HL-60/S4 (cell line): Measurements from ENCODE around the gene SPEM2.

Experiments used
- in situ Hi-C: fragments of 300-500 bp; cut with MboI; formaldehyde crosslinking; loops from 2 replicates; pipeline ENCODE4 v1.14.3; 2022; ENCODE audit warnings: low sequenced_read_pairs

The SPEM2 gene

DNA sequence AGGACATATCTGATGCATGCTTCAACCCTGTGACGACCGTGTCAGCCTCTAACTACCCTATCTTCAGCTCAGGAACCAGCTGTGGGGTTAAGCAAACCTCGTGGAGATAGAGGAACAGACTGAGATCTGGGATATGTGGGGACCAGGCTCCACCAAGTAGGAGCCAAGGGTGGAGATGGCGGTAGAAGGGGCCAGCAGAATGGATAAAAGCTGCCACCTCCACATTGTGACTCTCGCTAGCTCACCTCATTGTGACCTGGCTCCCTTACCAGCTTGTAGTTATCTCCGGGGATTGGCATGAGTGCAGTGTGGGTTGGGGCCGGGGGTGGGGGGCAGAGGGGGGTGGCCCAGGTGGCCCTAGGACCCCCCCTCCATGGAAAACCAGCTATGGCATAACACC is at the start of gene SPEM2:
TSS of gene SPEM2 (plus strand) at position 301 of the 400 bp plus-strand sequence. CDS start at position 374, 73 bp downstream.
- in situ Hi-C loops = no loop called here

DNA sequence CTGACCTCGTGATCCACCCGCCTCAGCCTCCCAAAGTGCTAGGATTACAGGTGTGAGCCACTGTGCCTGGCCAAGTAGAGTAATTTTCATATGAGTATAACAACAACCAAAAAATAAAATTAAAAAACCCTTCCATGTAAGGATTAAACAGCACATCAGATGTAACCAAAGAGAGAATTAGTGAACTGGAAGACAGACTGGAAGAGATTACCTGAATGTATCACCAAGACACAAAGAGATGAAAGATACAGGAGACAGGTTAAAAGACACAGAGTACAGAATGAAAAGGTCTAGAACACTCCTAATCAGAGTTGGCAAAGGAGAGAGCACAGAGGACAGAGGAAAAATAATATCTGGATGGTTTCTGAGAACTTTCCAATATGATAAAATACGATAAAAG is 46.3 kb upstream of the SPEM2 start:
- in situ Hi-C loops = no loop called here

DNA sequence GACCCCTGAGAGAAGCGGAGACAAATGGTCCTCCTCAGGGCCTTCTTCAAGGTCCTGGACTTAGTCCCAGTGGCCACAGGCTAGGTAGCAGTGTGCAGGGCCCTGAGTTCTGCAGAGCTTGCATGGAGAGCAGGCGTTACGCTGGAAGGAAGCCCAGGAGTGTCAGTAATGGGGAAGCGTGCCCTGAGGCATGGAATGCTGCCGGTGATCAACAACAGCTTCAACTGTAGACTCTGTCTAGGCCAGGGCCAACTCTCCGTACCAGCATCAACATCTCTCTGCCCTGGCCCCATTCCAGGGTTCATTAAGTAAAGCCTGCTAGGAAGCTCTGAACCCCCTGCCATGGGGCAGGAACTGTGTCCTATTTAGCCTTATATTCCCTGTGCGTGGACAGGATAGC is 45.1 kb upstream of the SPEM2 start:
- in situ Hi-C loops = no loop called here

DNA sequence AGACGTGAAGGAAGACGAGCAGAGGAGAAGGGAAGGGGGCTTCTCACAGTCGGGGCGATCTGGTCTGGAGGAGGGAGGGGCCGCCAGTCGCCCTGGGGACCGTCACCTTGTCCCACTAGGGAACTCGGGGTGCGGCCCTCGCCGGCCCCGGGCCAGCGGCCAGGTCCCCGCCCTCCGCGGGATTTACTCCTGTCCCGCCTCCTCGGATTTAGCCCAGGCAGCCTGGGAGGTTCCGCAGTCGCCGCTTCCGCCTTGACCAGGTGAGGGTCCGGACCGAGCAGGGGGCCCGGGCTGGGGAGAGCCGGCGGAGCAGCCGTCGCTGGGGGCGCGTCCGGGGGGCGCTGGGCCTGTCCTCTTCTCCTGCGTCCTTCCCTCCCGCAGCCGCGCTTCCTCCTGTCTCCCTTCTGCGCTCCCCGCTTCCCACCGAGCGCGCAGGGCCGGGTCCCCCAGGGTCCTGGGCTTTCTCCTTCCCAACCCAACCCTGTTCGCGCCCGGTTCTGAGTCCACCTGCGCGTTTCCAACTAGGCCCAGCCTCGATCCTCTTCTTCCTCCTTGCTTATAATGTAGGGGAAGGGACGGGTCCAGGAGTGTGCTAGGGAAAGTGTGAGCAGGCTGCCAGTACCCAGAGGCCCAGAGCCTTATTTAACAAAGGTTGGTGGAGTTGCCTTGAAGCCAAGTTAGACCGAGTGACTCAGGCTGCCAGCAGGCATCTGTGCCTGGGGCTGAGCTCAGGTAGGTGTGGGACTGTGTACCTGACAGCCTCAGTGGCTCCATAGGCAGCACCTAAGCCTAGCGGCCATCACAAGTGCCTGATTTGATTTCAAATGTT is 44.3 kb upstream of the SPEM2 start, which contains the start of gene TNK1:
TSS of gene TNK1 (plus strand) at position 235 of the 829 bp plus-strand sequence. CDS start 1,838 bp downstream, outside the sequence.
- in situ Hi-C loops = no loop called here

DNA sequence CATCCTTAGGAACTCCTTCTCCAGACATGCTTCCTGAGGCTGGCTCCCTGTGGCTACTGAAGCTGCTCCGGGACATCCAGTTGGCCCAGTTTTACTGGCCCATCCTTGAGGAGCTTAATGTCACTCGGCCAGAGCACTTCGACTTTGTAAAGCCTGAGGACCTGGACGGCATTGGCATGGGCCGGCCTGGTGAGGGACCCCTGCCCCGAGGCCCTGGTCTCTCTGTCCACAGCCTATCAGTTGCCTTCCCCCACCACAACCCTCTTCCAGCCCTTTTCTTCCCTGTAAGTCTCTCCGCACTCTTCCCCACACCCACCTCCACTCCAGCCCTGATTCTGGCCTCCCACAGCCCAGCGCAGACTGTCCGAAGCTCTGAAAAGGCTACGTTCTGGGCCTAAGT is 42.5 kb upstream of the SPEM2 start:
- in situ Hi-C loops = no loop called here

DNA sequence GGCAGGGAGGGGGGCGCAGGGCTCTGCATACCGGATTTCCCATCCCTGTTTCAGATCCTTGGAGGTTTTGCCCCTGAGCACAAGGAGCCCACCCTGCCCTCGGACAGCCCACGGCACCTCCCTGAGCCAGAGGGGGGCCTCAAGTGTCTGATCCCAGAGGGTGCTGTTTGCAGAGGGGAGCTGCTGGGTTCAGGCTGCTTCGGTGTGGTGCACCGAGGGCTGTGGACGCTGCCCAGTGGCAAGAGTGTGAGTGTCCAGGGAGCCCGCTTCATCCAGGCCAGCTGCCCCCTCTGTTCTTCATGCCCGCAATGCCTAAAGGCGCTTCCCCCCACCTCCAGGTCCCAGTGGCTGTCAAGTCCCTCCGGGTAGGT is 42.1 kb upstream of the SPEM2 start:
- in situ Hi-C loops = no loop called here

DNA sequence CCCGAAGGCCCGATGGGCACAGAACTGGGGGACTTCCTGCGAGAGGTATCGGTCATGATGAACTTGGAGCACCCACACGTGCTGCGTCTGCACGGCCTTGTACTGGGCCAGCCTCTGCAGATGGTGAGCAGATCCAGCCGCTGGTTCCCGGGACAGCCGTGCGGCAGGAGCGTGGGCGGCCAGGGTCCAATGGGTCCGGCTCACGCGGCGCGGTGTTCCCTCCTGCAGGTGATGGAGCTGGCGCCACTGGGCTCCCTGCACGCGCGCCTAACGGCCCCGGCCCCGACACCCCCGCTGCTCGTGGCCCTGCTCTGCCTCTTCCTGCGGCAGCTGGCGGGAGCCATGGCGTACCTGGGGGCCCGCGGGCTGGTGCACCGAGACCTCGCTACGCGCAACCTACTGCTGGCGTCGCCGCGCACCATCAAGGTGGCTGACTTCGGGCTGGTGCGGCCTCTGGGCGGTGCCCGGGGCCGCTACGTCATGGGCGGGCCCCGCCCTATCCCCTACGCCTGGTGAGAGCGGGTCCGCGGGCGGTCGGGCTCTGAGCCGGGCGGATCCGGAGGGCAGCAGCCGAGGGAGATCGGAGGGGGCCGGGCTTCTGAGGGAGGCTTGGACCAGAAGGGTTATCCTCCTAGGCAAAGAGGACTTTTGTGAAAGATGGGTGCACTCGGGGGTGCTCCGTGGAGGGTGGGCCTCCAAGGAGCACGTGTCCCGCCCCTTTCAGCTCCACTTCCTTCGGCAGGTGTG is 41.5 kb upstream of the SPEM2 start:
- in situ Hi-C loops = no loop called here

DNA sequence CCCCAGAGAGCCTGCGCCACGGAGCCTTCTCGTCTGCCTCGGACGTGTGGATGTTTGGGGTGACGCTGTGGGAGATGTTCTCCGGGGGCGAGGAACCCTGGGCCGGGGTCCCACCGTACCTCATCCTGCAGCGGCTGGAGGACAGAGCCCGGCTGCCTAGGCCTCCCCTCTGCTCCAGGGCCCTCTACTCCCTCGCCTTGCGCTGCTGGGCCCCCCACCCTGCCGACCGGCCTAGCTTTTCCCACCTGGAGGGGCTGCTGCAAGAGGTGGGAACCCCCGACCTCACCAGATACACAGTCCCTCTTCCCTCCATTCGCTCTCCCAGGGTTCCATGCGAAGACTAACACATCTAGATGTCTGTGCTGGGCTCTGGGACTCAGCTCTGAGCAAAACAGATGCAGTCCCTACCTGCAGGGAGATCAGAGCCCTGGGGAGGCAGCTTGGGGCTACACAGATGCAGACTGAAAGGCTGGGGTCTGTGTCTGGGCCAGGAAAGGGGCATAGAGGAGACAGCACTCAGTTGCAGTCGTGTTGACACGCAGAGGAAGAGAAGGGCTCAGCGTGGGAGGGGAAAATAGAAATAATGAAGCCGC is 40.8 kb upstream of the SPEM2 start:
- in situ Hi-C loops = no loop called here

DNA sequence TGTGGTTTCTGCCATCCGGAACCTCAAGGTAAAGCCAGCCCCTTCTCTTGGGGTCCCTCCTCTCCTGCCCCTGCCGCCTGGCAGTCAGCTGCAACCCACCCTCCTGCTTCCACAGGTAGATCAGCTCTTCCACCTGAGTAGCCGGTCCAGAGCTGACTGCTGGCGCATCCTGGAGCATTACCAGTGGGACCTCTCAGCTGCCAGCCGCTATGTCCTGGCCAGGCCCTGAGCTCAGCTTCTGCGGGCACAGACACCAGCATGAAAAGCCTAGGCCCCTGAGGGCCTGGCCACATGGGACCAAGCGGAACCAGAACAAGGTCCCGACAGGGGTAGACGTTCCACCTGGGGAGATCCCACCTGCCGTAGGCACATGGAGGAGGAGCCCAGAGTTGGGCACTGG is 36.6 kb upstream of the SPEM2 start:
- in situ Hi-C loops = no loop called here

DNA sequence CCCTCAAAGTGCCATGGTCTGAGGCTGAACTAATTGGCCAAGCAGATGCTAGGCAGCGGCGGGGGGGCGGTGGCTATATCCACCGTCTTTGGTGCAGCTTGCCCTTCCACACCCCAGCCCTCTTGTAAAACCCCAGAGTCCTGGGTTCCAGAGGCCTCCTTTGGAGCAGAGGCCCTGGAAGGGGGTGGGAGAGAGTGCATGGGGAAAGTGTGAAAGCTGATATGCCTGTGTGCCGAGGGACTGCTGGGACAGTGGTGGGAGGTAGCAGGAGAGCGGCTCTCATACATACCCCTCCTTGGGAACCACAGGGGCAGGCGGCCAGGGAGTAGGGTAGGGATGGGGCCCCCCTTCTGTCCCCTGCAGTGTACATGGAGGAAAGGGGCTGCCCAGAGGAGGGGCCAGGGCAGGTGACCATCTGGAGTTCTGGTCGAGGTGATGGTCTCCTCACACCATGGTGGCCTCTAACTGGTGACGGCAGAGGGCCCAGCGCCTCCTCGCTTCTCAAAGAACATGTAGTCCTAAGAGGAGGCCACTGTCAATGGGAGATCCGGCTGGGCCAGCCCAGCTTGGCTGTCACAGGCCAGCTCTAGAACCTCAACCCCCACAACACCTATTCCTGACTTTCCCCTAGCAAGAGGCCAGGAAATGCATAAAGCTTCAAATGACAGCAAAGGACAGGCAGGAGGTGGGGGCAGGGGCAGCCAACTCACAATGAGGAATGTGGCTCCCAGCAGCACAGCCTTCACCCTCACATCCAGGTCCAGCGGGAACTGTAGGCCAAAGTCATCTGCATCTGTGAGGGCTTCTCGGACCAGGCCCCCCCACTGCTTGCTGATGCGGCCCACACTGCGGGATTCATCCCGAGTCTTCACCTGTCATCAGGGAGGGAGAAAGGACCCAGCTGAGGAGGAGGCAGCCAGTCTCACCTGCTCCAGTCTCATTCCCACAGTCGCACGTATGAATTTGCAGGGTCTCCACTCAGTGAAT is 35.2 kb upstream of the SPEM2 start:
- in situ Hi-C loops = no loop called here

DNA sequence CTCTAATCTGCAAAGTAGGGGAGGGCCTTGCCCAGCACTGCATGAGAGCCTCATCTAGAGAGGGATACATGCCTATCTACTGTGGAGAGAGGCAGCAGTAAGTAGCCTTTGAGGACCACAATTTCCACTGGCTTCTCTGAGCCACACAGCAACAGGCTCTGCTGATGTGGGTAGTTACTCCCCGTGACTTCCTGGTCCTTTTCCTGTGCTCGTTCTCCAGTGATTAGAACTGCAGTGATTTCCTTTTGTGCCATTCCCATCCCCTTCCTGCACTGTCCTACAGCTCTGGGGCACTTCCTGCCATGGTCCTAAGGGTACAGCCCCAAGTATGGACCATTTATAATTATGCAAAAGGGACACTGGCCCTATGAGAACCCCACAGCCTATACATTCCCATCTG is 34.1 kb upstream of the SPEM2 start:
- in situ Hi-C loops = no loop called here

DNA sequence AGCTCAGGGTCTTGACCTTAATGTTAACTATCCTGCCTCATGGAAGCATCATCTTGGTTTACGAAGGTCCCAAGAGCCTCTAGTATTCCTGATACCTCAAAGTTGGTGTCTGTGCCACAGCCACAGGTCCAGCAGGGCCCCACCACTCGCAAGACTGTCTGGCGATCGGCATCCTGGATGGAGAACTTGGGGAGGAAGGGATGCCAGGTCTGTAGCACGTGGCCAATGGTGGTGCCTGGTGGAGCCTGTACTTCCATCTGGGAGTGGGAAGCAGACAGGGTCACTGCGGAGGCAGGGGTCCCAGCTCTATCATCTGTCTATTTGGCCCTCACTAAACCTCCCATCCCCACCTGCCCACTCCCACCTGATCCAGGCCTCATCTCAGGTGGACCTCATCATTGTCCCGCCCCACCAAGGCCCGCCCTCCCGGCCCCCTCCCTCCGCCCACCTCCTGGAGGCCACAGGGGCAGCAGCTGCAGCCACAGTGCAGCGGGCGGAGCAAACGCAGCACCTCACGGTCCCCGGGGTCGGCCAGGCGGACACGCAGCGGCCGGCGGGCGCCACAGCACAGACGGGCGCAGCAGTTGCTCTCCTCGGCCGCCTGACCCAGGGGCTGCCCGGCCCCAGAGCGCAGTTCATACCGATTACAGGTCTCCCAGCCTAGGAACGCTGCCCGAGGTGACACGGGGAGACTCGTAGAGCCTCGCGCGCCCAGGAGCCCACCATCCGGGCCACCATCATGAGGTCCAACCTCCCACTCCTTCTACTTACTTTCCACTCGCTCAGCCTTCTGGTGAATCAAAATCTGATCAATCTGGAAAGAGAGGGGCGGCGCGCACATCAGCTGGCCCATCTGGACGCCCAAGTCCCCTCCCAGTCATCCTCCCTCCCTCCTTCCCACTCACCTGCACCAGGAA is 32.5 kb upstream of the SPEM2 start:
- in situ Hi-C loops = no loop called here

DNA sequence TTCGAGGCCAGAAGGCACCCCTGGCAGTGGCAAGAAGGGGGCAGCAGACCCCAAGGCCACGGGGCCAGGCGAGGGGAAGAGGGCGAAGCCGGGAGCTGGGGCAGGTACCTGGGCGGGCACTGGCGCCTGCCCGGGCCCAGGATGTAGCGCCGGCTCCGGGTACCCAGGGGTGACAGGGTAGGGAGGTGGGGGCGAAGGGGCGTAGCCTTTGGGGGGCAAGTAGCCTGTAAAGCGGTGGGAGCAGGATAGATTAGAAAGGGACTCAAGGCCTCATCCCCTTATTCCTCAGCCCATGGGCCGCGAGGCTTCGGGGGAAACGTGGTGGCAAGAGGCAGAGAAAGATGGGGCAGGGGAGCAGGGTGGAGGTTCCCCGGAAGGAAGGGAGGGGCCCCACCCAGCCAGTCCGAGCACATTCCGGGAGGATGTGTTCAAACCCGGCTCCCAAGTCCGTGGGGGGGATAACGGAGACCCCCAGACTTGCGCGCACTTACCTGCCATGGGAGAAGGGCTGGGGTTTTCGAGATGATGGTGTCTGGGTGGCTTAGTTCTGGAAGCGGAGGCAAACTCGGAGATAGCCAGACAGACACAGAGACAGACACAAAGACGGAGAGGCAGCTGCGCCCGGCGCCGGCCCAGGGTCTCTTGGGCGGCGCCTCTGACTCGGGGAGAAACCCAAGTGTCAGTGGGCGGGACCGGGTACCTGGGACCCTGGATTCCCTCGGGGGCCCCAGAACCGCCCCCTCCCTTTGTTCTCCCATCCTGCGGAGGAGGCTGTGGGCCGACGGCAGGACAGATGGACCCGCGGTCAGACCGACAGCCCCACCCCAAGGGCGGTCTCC is 31.6 kb upstream of the SPEM2 start:
- in situ Hi-C loops = no loop called here

DNA sequence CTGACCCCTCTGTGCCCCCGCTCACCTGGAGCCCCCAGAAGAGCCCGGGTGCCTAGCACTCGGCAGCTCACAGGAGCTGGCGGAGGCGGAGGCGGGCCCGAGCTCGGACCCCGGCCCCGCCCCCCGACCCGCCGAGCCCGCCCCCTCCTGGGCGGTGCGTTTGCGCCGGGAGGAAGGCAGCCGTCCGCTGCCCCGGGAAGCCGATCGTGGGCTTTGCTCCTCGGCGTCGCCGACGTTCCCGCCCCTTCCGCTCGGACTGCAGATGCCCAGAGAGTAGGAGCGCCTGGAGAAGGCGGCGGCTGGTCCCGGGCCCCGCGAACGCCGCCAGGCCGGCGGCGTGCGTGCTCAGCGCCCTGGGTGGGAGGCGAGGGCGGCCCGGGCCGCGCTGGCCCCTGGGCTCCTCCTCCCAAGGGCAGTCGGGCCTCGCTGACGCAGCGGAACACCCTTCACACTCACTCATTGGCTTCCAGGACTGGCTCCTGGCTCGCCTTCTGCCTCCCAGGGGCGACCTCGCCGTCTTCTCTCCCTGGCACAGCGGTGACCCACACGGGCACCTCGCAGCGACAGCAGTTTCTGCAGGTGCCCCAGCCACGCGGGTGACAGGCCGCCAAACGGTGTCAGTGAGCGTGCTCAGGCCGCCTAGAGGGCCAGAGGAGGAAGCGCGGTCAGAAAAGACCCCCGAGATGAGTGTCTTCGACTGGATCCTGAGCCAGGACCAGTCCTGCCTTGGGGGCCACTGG is 30.8 kb upstream of the SPEM2 start, which contains the start of gene PLSCR3:
TSS of gene PLSCR3 (minus strand) at position 74 of the 740 bp plus-strand sequence. CDS start 415 bp downstream, outside the sequence.
- in situ Hi-C loops = no loop called here

DNA sequence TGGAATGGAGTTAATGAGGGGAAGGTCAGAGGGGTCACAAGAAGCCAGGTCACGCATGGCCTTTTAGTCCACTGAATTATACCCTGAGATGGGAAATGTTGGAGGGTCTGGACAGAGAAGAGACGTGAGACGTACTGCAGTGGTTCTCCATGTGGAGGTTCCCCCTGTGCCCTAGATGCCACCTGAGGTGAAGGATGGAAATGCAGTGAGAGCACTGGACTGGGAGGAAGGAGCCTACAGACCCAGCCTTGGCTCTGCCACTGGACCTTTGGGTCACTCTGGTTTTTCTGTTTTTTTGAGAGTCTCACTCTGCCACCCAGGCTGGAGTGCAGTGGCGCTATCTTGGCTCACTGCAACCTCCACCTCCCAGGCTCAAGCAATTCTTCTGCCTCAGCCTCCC is 29.3 kb upstream of the SPEM2 start:
- in situ Hi-C loops = no loop called here

DNA sequence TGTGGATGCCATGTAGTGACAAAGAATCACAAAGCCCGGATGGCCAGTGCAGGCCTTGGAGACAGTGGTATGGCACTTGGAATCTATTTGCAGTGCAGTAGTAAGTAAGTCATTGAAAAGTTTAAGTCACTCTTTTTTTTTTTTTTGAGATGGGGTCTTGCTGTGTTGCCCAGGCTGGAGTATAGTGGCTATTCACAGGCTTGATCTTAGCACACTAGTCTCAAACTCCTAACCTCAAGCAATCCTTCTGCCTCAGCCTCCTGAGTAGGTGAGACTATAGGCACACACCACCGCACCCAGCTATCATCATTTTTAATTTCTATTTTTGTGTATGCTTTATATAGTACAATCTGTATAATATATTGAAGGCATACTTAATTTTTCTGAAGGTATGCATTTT is 26.8 kb upstream of the SPEM2 start:
- in situ Hi-C loops = no loop called here

DNA sequence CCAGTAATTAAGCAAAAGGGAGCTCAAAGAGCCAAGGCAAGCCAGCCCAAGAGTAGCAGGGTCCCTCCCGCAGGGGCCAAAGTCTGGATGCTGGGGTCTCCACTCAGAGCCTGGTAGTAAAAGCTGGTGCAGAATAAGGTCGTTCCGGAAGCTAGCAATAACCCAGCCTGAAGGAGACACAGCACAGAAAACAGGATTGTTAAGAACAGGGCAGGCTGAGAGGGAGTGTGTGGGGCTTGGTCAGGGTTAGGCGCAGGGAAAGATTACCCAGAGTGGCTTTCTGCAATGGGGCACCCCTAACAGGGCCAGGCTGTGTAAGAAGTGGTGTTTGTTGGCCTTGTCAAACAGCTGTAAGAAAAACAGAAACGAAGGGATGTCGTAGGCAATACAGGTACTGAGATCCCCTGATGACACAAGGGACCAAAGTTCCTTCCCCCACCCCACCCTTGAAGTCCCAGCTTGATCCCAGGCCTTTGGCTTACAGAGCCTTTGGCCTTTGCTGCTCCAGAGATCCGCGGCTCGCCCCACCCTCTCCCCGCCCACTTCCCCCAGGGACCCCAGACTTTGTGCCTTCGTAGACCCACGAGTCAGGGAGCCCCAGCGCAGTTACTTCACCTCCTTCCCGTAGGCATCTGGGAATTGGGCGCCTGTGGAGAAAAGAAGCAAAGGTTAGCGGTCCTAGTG is 22.2 kb upstream of the SPEM2 start:
- in situ Hi-C loops = no loop called here

DNA sequence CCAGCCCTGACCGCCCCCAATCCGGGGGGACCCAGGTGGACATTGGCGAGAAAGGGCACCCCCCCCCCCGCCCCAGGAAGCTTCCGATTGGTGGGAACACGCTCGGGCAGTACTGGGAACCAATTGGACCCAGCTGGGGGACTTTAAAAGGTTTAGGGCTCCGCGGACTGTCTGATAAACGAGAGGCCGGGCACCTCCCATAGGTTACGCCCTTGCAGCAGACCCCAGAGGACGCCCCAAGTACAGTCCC is 21.8 kb upstream of the SPEM2 start:
- in situ Hi-C loops = no loop called here
